Parathyroid adenoma (tissue), 2 donors: ENCODE measurements around the gene AOAH.

Experiments
- H2AFZ ChIP-seq: fragments of 300-600 bp; sonication (generic); one replicate; pipeline ENCODE4 v1.7.0; 2017; ENCODE audit warnings: antibody characterized with exemption, mild to moderate bottlenecking
- H3K27ac ChIP-seq: fragments of 300-600 bp; sonication (generic); one replicate; pipeline ENCODE4 v1.7.0; 2017
- H3K27me3 ChIP-seq: fragments of 300-600 bp; sonication (generic); one replicate; pipeline ENCODE4 v1.7.0; 2017; ENCODE audit warnings: low read length; ENCODE audit not compliant: control insufficient read depth, insufficient read depth
- H3K36me3 ChIP-seq: fragments of 300-600 bp; sonication (generic); one replicate; pipeline ENCODE4 v1.7.0; 2017; ENCODE audit warnings: low read length; ENCODE audit not compliant: control insufficient read depth, insufficient read depth
- H3K4me1 ChIP-seq: fragments of 300-600 bp; sonication (generic); one replicate; pipeline ENCODE4 v1.7.0; 2017; ENCODE audit warnings: control low read depth
- H3K4me2 ChIP-seq: fragments of 300-600 bp; sonication (generic); one replicate; pipeline ENCODE4 v1.7.0; 2017; ENCODE audit warnings: low read length
- H3K4me3 ChIP-seq: fragments of 300-600 bp; sonication (generic); one replicate; pipeline ENCODE4 v1.7.0; 2017; ENCODE audit warnings: low read depth, low read length
- H3K79me2 ChIP-seq: fragments of 300-600 bp; sonication (generic); one replicate; pipeline ENCODE4 v1.7.0; 2017; ENCODE audit warnings: control low read depth
- H3K9ac ChIP-seq: fragments of 300-600 bp; sonication (generic); one replicate; pipeline ENCODE4 v1.7.0; 2017; ENCODE audit warnings: mild to moderate bottlenecking
- H3K9me3 ChIP-seq: fragments of 300-600 bp; sonication (generic); one replicate; pipeline ENCODE4 v1.7.0; 2017; ENCODE audit warnings: low read length; ENCODE audit not compliant: control insufficient read depth
- CTCF ChIP-seq: fragments of 300-600 bp; sonication (generic); IDR thresholded peaks from one replicate; pipeline ENCODE4 v1.7.0; 2017; ENCODE audit warnings: antibody characterized with exemption, mild to moderate bottlenecking
- donor health status: primary hyperparathyroidism.

AOAH gene

GRCh38 chr7:36638140-36638539, 86.2 kb downstream of the AOAH start:
- H3K27ac ChIP-seq: no peak overlapping the region
- no peaks in the 10 kb centered on the region for H3K36me3 ChIP-seq
- H3K4me1 ChIP-seq: no peaks in the 10 kb centered on the region
- no peaks in the 10 kb centered on the region for H3K79me2 ChIP-seq
- H3K4me3 ChIP-seq: no peak overlapping the region
- no peaks in the 10 kb centered on the region for H3K27me3 ChIP-seq
- no peak overlapping the region for H3K9ac ChIP-seq
- H2AFZ ChIP-seq: no peak overlapping the region
- H3K4me2 ChIP-seq: no peak overlapping the region
- TF ChIP-seq CTCF: no peak
- H3K9me3 ChIP-seq: no peaks in the 10 kb centered on the region

GRCh38 chr7:36637417-36637816, 86.9 kb downstream of the AOAH start:
- Histone ChIP-seq H3K79me2 (no peaks in the 10 kb centered on the region), H3K4me1 (no peaks in the 10 kb centered on the region), H3K27me3 (no peaks in the 10 kb centered on the region), H3K4me3 (no peak overlapping the region), H3K9ac (no peak overlapping the region), H3K27ac (no peak overlapping the region), H3K9me3 (no peaks in the 10 kb centered on the region), H2AFZ (no peak overlapping the region), H3K4me2 (no peak overlapping the region), H3K36me3 (no peaks in the 10 kb centered on the region)
- TF ChIP-seq CTCF: no peak

- Histone ChIP-seq H3K4me2 (no peak overlapping the region), H3K4me3 (no peak overlapping the region), H3K9ac (no peak overlapping the region), H3K4me1 (no peaks in the 10 kb centered on the region), H2AFZ (no peak overlapping the region), H3K27ac (no peak overlapping the region), H3K27me3 (no peaks in the 10 kb centered on the region), H3K9me3 (no peaks in the 10 kb centered on the region), H3K36me3 (no peaks in the 10 kb centered on the region), H3K79me2 (no peaks in the 10 kb centered on the region)
- TF ChIP-seq CTCF: no peak
Measured at GRCh38 chr7:36636126-36636525, 88.2 kb downstream of the AOAH start.

GRCh38 chr7:36635091-36635490, 89.2 kb downstream of the AOAH start:
- no peak for TF ChIP-seq CTCF
- H3K9me3 ChIP-seq: no peaks in the 10 kb centered on the region
- no peak overlapping the region for H2AFZ ChIP-seq
- no peaks in the 10 kb centered on the region for H3K27me3 ChIP-seq
- no peaks in the 10 kb centered on the region for H3K79me2 ChIP-seq
- no peak overlapping the region for H3K4me2 ChIP-seq
- H3K27ac ChIP-seq: no peak overlapping the region
- H3K9ac ChIP-seq: no peak overlapping the region
- no peak overlapping the region for H3K4me3 ChIP-seq
- no peaks in the 10 kb centered on the region for H3K4me1 ChIP-seq
- no peaks in the 10 kb centered on the region for H3K36me3 ChIP-seq

- Histone ChIP-seq H3K36me3 (no peaks in the 10 kb centered on the region), H3K4me3 (no peak overlapping the region)
- no peak for TF ChIP-seq CTCF
Measured at GRCh38 chr7:36633377-36633776, 90.9 kb downstream of the AOAH start.

More at GRCh38 chr7:36633377-36633776, 90.9 kb downstream of the AOAH start:
- H3K9ac ChIP-seq: no peak overlapping the region
- no peaks in the 10 kb centered on the region for H3K79me2 ChIP-seq
- H3K9me3 ChIP-seq: no peaks in the 10 kb centered on the region
- no peaks in the 10 kb centered on the region for H3K4me1 ChIP-seq
- H3K4me2 ChIP-seq: no peak overlapping the region
- no peak overlapping the region for H3K27ac ChIP-seq
- H3K27me3 ChIP-seq: no peaks in the 10 kb centered on the region
- H2AFZ ChIP-seq: no peak overlapping the region
